Osteocyte (in vitro differentiated cells): ENCODE measurements around the gene SPHK2. TPM values are rescaled to one million over a fixed set of nuclear protein-coding genes. Genes with fewer than 3 reads are reported as not detected.

Experiments
- DNase-seq: peaks from one replicate; pipeline ENCODE4 v3.0.0; 2021; ENCODE audit warnings: mixed read lengths; ENCODE audit not compliant: unreplicated experiment; ENCODE audit errors: extremely low spot score
- H3K27ac Mint-ChIP-seq: one replicate; pipeline ENCODE4 v1.8.0; 2021; ENCODE audit warnings: mild to moderate bottlenecking, mixed read lengths; ENCODE audit not compliant: unreplicated experiment
- H3K27me3 Mint-ChIP-seq: one replicate; pipeline ENCODE4 v1.8.0; 2021; ENCODE audit warnings: mixed read lengths; ENCODE audit not compliant: unreplicated experiment
- H3K36me3 Mint-ChIP-seq: one replicate; pipeline ENCODE4 v1.8.0; 2021; ENCODE audit warnings: mixed read lengths; ENCODE audit not compliant: unreplicated experiment
- H3K4me1 Mint-ChIP-seq: one replicate; pipeline ENCODE4 v1.8.0; 2021; ENCODE audit warnings: mixed read lengths; ENCODE audit not compliant: unreplicated experiment
- H3K4me3 Mint-ChIP-seq: one replicate; pipeline ENCODE4 v1.8.0; 2021; ENCODE audit warnings: mild to moderate bottlenecking, moderate library complexity, mixed read lengths; ENCODE audit not compliant: unreplicated experiment
- H3K9me3 Mint-ChIP-seq: one replicate; pipeline ENCODE4 v1.8.0; 2021; ENCODE audit warnings: mixed read lengths; ENCODE audit not compliant: unreplicated experiment
- total RNA-seq: library from RNA; stranded (reverse); gene quantifications from 2 replicates; pipeline ENCODE4 v1.2.1, GENCODE V29; 2021
- TF ChIP-seq, protein P1 (sequence below): fragments of 200-600 bp; sonication (generic); IDR thresholded peaks from 2 replicates; pipeline ENCODE4 v1.5.0; 2021; ENCODE audit warnings: antibody characterized with exemption, mild to moderate bottlenecking, moderate library complexity

The SPHK2 gene
- total RNA-seq, 1 donor from 2014 or later = 34.7 TPM

DNA sequence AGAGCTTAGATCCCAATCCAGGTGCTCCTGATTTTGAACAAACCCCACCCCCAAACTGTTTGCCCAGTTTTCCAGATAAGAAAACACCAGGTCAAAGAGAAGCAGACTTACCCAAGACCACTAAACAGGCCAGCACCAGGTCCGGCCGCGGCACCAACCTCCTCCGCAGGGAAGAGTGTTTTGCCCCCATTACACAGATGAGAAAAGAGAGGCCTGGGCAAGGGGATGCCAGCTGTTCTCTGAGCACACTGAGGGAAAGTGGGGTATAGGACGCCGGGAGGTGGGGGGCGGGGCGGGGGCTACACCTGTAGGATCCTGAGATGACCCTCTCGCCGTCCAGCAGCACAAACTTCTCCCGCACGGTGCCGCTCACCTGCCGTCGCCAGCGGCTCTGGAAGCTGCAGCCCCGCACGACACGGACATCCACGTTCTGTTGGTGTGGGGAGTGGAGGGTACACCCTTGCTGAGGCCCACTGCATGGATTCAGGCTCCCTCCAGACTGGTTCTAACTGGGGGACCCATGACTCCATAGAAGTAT lies 9.7 kb upstream of the SPHK2 start:
- H3K27me3 Mint-ChIP-seq = no peaks in the 10 kb centered on the region
- TF ChIP-seq, protein P1, sequence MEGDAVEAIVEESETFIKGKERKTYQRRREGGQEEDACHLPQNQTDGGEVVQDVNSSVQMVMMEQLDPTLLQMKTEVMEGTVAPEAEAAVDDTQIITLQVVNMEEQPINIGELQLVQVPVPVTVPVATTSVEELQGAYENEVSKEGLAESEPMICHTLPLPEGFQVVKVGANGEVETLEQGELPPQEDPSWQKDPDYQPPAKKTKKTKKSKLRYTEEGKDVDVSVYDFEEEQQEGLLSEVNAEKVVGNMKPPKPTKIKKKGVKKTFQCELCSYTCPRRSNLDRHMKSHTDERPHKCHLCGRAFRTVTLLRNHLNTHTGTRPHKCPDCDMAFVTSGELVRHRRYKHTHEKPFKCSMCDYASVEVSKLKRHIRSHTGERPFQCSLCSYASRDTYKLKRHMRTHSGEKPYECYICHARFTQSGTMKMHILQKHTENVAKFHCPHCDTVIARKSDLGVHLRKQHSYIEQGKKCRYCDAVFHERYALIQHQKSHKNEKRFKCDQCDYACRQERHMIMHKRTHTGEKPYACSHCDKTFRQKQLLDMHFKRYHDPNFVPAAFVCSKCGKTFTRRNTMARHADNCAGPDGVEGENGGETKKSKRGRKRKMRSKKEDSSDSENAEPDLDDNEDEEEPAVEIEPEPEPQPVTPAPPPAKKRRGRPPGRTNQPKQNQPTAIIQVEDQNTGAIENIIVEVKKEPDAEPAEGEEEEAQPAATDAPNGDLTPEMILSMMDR = no peak
- no peak overlapping the region for H3K27ac Mint-ChIP-seq
- peaks cover 2% of the 10 kb centered on the region for H3K4me1 Mint-ChIP-seq
- H3K4me3 Mint-ChIP-seq = no peak overlapping the region
- no peaks in the 10 kb centered on the region for H3K9me3 Mint-ChIP-seq
- DNase-seq = no peak
- H3K36me3 Mint-ChIP-seq = no peaks in the 10 kb centered on the region

DNA sequence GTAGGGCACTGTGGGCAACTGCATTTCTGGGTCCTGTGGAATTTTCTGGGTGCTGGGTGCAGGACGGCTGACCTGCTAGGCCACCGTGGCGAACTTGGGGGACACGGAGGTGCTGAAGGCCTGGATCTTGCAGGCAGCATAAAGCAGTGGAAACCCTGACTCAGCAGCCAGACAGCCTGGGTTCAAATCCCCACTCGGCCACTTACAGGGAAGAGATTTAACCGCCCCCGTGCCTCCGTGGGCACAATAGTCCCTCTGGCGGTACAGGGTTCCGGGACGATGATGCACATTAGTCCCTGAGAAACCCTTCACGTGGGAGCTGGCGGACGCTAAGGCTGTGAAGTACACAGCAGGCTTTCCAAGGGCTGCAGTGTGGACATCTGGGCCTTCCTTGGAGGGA lies 7.4 kb upstream of the SPHK2 start:
- H3K27me3 Mint-ChIP-seq = no peaks in the 10 kb centered on the region
- peaks cover 8% of the 10 kb centered on the region for H3K36me3 Mint-ChIP-seq
- TF ChIP-seq, protein P1 = no peak
- H3K9me3 Mint-ChIP-seq = no peaks in the 10 kb centered on the region
- H3K4me1 Mint-ChIP-seq = peaks cover 8% of the 10 kb centered on the region
- no peak overlapping the region for H3K4me3 Mint-ChIP-seq
- no peak for DNase-seq
- no peak overlapping the region for H3K27ac Mint-ChIP-seq

DNA sequence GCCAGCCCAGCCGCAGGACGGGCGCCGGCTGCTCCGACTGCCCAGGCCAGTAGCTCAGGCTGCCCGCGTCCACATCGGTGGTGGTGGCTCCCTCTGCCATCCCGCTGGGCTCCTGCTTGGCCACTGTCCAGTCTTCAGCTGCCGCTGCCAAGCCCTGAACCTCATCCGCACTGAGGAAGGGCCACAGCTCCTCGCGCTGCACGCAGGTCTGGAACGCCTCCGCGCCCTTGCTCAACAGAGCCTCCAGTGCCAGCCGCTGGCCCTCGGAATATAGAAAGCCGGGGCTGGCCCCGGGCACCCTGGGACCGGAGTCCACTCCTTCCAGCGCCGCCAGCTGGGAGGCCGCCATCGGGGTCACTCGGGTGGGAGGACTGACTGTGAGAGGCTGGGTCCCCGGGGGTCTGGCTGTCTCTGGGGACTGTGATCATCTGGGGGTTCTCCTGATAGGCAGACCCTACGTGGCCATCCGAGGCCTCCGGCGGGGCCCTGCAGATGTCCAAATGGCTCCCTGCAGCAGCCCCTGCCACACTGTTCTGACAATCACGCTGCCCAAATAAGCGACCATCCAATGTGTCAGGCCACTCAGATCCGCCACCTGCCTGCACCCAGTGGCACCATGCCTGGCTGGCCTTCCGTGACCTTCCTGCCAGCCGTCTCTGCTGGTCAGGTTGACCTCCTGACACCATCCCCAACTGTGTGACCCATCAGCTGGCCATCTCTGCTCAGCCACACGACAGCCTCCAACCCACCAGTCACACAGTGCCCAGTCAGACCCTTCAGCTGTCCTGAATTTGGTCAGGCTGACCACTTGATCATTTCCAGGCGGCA lies 6.1 kb upstream of the SPHK2 start:
- peaks cover 22% of the 10 kb centered on the region for H3K4me1 Mint-ChIP-seq
- TF ChIP-seq, protein P1 = no peak
- DNase-seq = no peak
- H3K27me3 Mint-ChIP-seq = no peaks in the 10 kb centered on the region
- H3K9me3 Mint-ChIP-seq = no peaks in the 10 kb centered on the region
- peaks cover 10% of the 10 kb centered on the region for H3K36me3 Mint-ChIP-seq
- peak overlapping the region; percentile 59 for H3K27ac Mint-ChIP-seq
- no peak overlapping the region for H3K4me3 Mint-ChIP-seq

DNA sequence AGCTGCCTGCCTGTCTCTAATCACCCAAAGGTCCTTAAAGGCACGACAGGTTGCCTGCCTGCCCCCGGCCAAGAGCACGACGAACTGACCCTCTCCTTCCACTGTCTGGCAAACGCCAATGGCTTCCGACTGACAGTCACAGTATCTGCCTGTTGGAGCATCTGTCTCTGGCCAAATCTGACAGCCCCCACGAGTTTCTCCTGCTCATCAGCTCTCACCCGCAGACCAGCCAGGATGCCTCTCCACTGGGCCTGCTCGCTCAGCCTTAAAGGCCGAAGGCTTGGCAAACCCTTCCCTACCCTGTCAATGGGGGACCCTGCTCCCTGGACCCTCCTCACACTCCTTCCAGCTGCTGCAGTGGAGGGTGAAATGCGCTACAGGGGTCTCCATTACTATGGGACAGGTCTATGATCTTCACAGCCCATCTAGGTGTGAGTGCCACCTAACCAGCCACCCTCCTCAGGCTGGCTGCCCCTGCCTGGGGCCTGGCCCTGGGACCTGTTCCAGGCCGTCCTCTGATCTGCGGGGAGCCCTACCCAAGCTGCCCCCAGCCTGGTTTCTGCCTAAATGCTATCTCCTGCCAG lies 5.4 kb upstream of the SPHK2 start:
- no peak overlapping the region for H3K4me3 Mint-ChIP-seq

More for the DNA sequence above, 5.4 kb upstream of the SPHK2 start:
- Mint-ChIP-seq H3K36me3 (peaks cover 14% of the 10 kb centered on the region), H3K27ac (peak overlapping the region; percentile 59), H3K27me3 (no peaks in the 10 kb centered on the region), H3K9me3 (no peaks in the 10 kb centered on the region), H3K4me1 (peaks cover 25% of the 10 kb centered on the region)
- no peak for DNase-seq
- TF ChIP-seq, protein P1 = no peak
